Measurements from ENCODE around the gene RTF2.
"Not testable (repeated sequence)": the region's sequence is repeated elsewhere in the genome, so short reads cannot be mapped to it uniquely, and the experiment has no call there.

The RTF2 gene

DNA sequence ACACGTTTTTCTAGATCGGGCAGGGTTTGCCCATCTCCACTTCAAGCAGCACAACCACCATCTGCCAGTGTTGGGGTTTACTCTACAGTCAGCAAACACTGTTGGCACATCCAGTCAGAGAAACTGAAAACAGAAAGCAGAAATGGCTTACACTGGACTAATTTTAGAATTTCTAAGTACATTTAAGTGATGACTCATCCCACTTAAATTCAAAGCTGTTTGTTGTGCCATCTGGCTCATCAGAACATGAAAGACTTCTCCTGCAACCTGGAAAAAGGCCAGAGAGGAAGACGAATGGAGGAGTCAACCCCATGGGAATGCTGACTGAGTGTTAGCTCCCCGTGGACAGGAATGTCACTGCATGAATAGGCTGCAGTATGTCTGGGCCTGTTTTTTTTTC is 86.4 kb downstream of the RTF2 start:
- H3K9me2 ChIP-seq (replicated peaks; ENCODE audit: low read depth, low read length), result no peaks in the 10 kb centered on the region
- H3K9ac ChIP-seq (ENCODE audit: low read depth, low read length, poor library complexity, severe bottlenecking), result no peak overlapping the region
- H3K4me2 ChIP-seq (ENCODE audit: low read depth, low read length, poor library complexity, severe bottlenecking), result no peak overlapping the region
- H3K4me3 ChIP-seq (ENCODE audit: low read length, poor library complexity, severe bottlenecking), result no peak overlapping the region
- H3K79me2 ChIP-seq (ENCODE audit: insufficient read depth, low read length), result no peaks in the 10 kb centered on the region
- H4K20me1 ChIP-seq (ENCODE audit: insufficient read depth, low read length, poor library complexity, severe bottlenecking), result no peaks in the 10 kb centered on the region
- H3K27me3 ChIP-seq (ENCODE audit: insufficient read depth, low read length, poor library complexity, severe bottlenecking), result no peaks in the 10 kb centered on the region
- H3F3A ChIP-seq (ENCODE audit: low read depth), result no peaks in the 10 kb centered on the region
- no peaks in the 10 kb centered on the region for H3K36me3 ChIP-seq (ENCODE audit: insufficient read depth, low read length)
- H3K9me3 ChIP-seq (ENCODE audit: insufficient read depth, low read depth, low read length), result no peaks in the 10 kb centered on the region
- H2AFZ ChIP-seq (ENCODE audit: low read length), result no peak overlapping the region
- TF ChIP-seq, protein P1, sequence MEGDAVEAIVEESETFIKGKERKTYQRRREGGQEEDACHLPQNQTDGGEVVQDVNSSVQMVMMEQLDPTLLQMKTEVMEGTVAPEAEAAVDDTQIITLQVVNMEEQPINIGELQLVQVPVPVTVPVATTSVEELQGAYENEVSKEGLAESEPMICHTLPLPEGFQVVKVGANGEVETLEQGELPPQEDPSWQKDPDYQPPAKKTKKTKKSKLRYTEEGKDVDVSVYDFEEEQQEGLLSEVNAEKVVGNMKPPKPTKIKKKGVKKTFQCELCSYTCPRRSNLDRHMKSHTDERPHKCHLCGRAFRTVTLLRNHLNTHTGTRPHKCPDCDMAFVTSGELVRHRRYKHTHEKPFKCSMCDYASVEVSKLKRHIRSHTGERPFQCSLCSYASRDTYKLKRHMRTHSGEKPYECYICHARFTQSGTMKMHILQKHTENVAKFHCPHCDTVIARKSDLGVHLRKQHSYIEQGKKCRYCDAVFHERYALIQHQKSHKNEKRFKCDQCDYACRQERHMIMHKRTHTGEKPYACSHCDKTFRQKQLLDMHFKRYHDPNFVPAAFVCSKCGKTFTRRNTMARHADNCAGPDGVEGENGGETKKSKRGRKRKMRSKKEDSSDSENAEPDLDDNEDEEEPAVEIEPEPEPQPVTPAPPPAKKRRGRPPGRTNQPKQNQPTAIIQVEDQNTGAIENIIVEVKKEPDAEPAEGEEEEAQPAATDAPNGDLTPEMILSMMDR (conservative IDR thresholded peaks at IDR 0.05; ENCODE audit: low read length), result no peak
- TF ChIP-seq EZH2phosphoT487 (IDR thresholded peaks at IDR 0.05; ENCODE audit: borderline replicate concordance), result no peak
- H3K4me1 ChIP-seq (ENCODE audit: insufficient read depth, low read length, poor library complexity, severe bottlenecking), result no peaks in the 10 kb centered on the region

DNA sequence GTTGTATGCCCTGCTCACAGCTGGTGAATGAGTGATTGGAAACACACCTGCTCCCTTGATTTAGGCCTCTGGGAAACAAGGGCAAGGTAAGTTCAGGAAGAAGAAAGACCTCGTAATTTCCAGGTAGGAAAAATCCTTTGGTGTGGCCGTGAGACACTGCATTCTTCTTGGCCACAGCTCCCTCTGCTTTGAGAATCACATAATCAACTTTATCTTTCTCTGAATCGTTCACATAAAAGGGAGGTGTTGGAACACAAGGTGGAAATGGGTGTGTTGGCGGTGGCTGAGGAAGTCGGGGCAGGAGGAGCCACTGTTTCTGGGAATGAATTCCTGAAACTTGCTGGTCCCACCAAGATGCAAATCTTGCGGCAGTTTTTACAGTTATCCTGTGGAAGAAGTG is 90.5 kb downstream of the RTF2 start:
- Histone ChIP-seq H3K9me2 (replicated peaks; ENCODE audit: low read depth, low read length) (no peaks in the 10 kb centered on the region), H3K4me1 (ENCODE audit: insufficient read depth, low read length, poor library complexity, severe bottlenecking) (no peaks in the 10 kb centered on the region), H3K9ac (ENCODE audit: low read depth, low read length, poor library complexity, severe bottlenecking) (no peak overlapping the region), H3K27me3 (ENCODE audit: insufficient read depth, low read length, poor library complexity, severe bottlenecking) (no peaks in the 10 kb centered on the region), H2AFZ (ENCODE audit: low read length) (no peak overlapping the region), H3K79me2 (ENCODE audit: insufficient read depth, low read length) (no peaks in the 10 kb centered on the region), H3K9me3 (ENCODE audit: insufficient read depth, low read depth, low read length) (no peaks in the 10 kb centered on the region), H4K20me1 (ENCODE audit: insufficient read depth, low read length, poor library complexity, severe bottlenecking) (no peaks in the 10 kb centered on the region), H3K4me2 (ENCODE audit: low read depth, low read length, poor library complexity, severe bottlenecking) (no peak overlapping the region), H3K36me3 (ENCODE audit: insufficient read depth, low read length) (no peaks in the 10 kb centered on the region), H3K4me3 (ENCODE audit: low read length, poor library complexity, severe bottlenecking) (no peak overlapping the region), H3F3A (ENCODE audit: low read depth) (no peaks in the 10 kb centered on the region)
- TF ChIP-seq EZH2phosphoT487 (IDR thresholded peaks at IDR 0.05; ENCODE audit: borderline replicate concordance), result no peak
- TF ChIP-seq, protein P1 (conservative IDR thresholded peaks at IDR 0.05; ENCODE audit: low read length), result no peak

DNA sequence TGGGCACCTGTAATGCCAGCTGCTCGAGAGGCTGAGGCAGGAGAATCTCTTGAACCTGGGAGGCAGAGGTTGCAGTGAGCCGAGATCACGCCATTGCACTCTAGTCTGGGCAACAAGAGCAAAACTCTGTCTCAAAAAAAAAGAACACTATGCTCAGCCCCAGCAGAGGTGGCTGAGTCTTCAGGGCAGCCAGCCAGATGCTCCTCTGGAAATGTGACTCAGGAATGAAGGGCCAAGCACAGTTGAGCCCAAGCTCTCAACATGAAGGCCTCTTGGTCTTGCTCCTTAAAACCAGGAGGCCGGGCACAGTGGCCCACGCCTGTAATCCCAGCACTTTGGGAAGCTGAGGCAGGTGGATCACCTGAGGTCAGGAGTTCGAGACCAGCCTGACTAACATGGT is 96.1 kb downstream of the RTF2 start:
- H3K4me2 ChIP-seq (ENCODE audit: low read depth, low read length, poor library complexity, severe bottlenecking); H3K9ac ChIP-seq (ENCODE audit: low read depth, low read length, poor library complexity, severe bottlenecking); H3K36me3 ChIP-seq (ENCODE audit: insufficient read depth, low read length); H3K27me3 ChIP-seq (ENCODE audit: insufficient read depth, low read length, poor library complexity, severe bottlenecking); H3K9me3 ChIP-seq (ENCODE audit: insufficient read depth, low read depth, low read length); H3K79me2 ChIP-seq (ENCODE audit: insufficient read depth, low read length); H2AFZ ChIP-seq (ENCODE audit: low read length); H3F3A ChIP-seq (ENCODE audit: low read depth); H3K4me1 ChIP-seq (ENCODE audit: insufficient read depth, low read length, poor library complexity, severe bottlenecking); H3K9me2 ChIP-seq (replicated peaks; ENCODE audit: low read depth, low read length); H3K4me3 ChIP-seq (ENCODE audit: low read length, poor library complexity, severe bottlenecking); H4K20me1 ChIP-seq (ENCODE audit: insufficient read depth, low read length, poor library complexity, severe bottlenecking): not testable (repeated sequence)

DNA sequence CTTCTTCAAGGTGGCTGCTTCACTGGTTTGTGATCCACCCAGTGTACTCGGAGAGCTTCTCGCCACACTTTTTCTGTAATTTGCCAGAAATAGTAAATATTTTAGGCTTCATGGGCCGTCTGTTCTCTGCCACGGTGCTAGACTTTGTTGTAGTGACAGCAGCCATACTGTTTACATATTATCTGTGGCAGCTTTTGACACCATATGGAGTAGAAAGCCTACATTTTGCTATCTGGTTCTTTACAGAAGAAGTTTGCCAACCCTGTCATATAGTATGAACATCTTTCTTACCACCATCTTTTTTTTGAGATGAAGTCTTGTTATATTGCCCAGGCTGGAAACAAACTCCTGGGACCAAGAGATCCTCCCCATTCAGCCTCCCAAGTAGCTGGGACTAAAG is 97.1 kb downstream of the RTF2 start:
- no peaks in the 10 kb centered on the region for H4K20me1 ChIP-seq (ENCODE audit: insufficient read depth, low read length, poor library complexity, severe bottlenecking)
- H3K27me3 ChIP-seq (ENCODE audit: insufficient read depth, low read length, poor library complexity, severe bottlenecking), result no peaks in the 10 kb centered on the region
- no peaks in the 10 kb centered on the region for H3K36me3 ChIP-seq (ENCODE audit: insufficient read depth, low read length)
- H3K9me3 ChIP-seq (ENCODE audit: insufficient read depth, low read depth, low read length), result no peaks in the 10 kb centered on the region
- no peaks in the 10 kb centered on the region for H3K4me1 ChIP-seq (ENCODE audit: insufficient read depth, low read length, poor library complexity, severe bottlenecking)
- no peak overlapping the region for H3K4me3 ChIP-seq (ENCODE audit: low read length, poor library complexity, severe bottlenecking)
- H3K79me2 ChIP-seq (ENCODE audit: insufficient read depth, low read length), result no peaks in the 10 kb centered on the region
- H3K9ac ChIP-seq (ENCODE audit: low read depth, low read length, poor library complexity, severe bottlenecking), result no peak overlapping the region
- no peak for TF ChIP-seq EZH2phosphoT487 (IDR thresholded peaks at IDR 0.05; ENCODE audit: borderline replicate concordance)
- TF ChIP-seq, protein P1 (conservative IDR thresholded peaks at IDR 0.05; ENCODE audit: low read length), result no peak
- H2AFZ ChIP-seq (ENCODE audit: low read length), result no peak overlapping the region
- no peak overlapping the region for H3K4me2 ChIP-seq (ENCODE audit: low read depth, low read length, poor library complexity, severe bottlenecking)
- no peaks in the 10 kb centered on the region for H3F3A ChIP-seq (ENCODE audit: low read depth)
- H3K9me2 ChIP-seq (replicated peaks; ENCODE audit: low read depth, low read length), result no peaks in the 10 kb centered on the region

All from Loucy (cell line).